Skin epidermis (tissue), 12 donors: Measurements from ENCODE around the gene NDUFS2.
A peak's percentile ranks its signal among the peaks of the same experiment; 100 is the strongest.
"Not testable (repeated sequence)": the region's sequence is repeated elsewhere in the genome, so short reads cannot be mapped to it uniquely, and the experiment has no call there.

Experiments used
- H3K27ac ChIP-seq, 21 experiments: fragments of 200-600 bp; sonication (generic) in 11 of 21; one replicate each; pipeline ENCODE4 v1.5.0; 2020; ENCODE audit warnings: mild to moderate bottlenecking in 3 of 21, inconsistent platforms in 2 of 21, moderate library complexity in 2 of 21
- H3K4me3 ChIP-seq, 7 experiments: fragments of 200-600 bp; sonication (generic) in 2 of 7; one replicate each; pipeline ENCODE4 v1.5.0; 2020; ENCODE audit warnings: inconsistent platforms in 2 of 7, mild to moderate bottlenecking in 2 of 7, moderate library complexity in 1 of 7

The NDUFS2 gene

GRCh38 chr1:161229896-161230295 is 27.7 kb downstream of the NDUFS2 start:
- no peak overlapping the region for H3K27ac ChIP-seq
- no peak overlapping the region for H3K4me3 ChIP-seq

- Histone ChIP-seq H3K4me3 (no peak overlapping the region), H3K27ac (no peak overlapping the region)
These were observed 28.6 kb downstream of the NDUFS2 start for GRCh38 chr1:161230762-161231161.

- Histone ChIP-seq H3K4me3 (no peak overlapping the region), H3K27ac (no peak overlapping the region)
These were observed 30.9 kb downstream of the NDUFS2 start for GRCh38 chr1:161233102-161233501.

GRCh38 chr1:161235957-161236775 is 34.0 kb downstream of the NDUFS2 start:
- Histone ChIP-seq H3K4me3 (no peak overlapping the region), H3K27ac (no peak overlapping the region)

GRCh38 chr1:161238039-161238473 is 35.9 kb downstream of the NDUFS2 start, which contains the start of gene NR1I3:
NR1I3 (minus strand) TSS chr1:161238203; CDS start chr1:161236565, 1,638 bp downstream.
- Histone ChIP-seq H3K27ac (no peak within 1 kb of the TSS), H3K4me3 (no peak within 1 kb of the TSS)

DNA sequence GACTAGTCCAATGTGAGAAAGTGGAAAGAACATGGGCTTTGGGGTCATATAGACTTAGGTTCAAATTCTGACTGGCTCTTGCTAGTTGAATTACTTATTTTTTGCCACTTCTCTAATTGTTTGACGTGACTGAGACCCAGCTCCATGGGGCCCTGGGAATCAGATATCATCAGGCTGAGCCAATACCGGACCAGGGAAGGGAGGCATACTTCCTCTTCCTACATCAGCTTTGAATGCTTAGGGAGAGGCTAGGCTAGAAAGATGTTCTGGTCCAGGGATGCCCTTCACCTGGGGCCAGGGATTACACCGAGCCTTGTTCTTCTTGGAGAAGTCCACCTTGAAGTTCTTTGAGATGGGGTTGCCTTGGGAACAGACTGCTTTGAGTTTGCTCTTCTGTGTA is 39.5 kb downstream of the NDUFS2 start:
- Histone ChIP-seq H3K4me3 (no peak overlapping the region), H3K27ac (no peak overlapping the region)

GRCh38 chr1:161242313-161242712 is 40.1 kb downstream of the NDUFS2 start:
- Histone ChIP-seq H3K4me3 (no peak overlapping the region), H3K27ac (no peak overlapping the region)

DNA sequence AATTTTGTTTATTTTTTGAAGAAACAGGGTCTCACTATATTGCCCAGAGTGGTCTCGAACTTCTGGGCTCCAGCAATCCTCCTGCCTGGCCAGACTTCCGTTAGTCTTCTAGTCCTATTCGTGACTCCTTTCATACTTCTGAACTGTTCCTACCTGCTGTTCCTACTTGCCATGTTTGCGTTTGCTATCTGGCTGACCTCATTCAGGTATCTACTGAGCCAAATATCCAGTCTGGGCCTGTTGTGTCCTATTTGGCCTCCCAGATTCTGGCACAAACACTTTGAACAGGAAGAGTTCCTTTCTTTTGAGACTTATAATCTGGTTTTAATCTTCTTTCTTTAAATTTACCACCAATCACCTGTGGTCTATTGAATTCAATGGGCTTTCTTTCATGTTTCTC is 42.7 kb downstream of the NDUFS2 start:
- H3K27ac ChIP-seq = no peak overlapping the region
- no peak overlapping the region for H3K4me3 ChIP-seq

DNA sequence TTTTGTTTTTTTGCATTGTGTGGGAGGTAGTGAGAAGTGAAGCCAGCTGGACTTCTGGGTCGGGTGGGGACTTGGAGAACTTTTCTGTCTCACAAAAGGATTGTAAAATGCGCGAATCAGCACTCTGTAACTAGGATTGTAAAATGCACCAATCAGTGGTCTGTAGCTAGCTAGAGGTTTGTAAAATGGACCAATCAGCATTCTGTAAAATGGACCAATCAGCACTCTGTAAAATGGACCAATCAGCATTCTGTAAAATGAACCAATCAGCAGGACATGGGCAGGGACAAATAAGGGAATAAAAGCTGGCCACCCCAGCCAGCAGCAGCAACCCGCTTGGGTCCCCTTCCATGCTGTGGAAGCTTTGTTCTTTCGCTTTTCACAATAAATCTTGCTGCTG is 47.9 kb downstream of the NDUFS2 start:
- not testable (repeated sequence) for H3K27ac ChIP-seq

GRCh38 chr1:161250829-161251228 is 48.7 kb downstream of the NDUFS2 start:
- H3K4me3 ChIP-seq = no peak overlapping the region
- H3K27ac ChIP-seq = no peak overlapping the region

More for the DNA sequence above, 47.9 kb downstream of the NDUFS2 start:
- not testable (repeated sequence) for H3K4me3 ChIP-seq

DNA sequence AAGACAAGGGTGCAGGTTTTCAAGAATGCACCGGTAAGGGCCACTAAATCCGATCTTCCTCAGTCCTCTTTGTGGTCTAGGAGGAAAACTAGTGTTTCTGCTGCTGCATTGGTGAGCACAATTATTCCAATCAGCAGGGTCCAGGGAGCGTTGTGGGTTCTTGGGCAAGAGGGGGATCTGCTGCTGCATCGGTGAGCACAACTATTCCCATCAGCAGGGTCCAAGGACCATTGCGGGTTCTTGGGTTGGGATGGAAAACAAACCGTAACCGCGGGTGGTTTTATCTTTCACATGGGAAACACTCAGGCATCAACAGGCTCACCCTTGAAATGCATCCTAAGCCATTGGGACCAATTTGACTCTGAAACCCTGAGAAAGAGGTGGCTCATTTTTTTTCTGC is 49.4 kb downstream of the NDUFS2 start:
- Histone ChIP-seq H3K4me3 (no peak overlapping the region), H3K27ac (no peak overlapping the region)

GRCh38 chr1:161255302-161255701 is 53.1 kb downstream of the NDUFS2 start:
- not testable (repeated sequence) for H3K4me3 ChIP-seq
- peak overlapping the region in 1 of 21 experiments; percentile 45 for H3K27ac ChIP-seq

DNA sequence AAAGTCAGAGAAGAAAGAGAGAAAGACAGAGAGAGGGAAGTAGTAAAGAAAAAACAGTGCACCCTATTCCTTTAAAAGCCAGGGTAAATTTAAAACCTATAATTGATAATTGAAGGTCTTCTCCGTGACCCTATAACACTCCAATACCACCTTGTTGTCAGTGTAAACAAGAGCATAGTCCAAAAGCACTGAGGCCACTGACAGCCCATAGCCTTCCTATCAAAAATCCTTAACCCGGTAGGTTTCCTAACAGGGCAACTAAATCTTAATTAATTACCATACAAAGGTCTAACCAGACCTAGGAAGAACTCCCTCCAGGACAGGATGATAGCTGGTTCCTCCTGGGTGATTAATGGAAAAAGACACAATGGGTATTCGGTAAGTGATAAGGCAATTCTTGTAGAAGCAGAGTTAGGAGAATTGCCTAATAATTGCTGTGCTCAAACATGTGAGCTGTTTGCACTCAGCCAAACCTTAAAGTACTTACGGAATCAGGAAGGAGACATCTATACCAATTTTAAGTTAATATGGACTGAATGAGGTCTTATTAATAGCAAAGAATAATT is 53.9 kb downstream of the NDUFS2 start:
- H3K4me3 ChIP-seq = not testable (repeated sequence)
- peak overlapping the region in 3 of 21 experiments; percentile 25 to 45 (median 33) for H3K27ac ChIP-seq

DNA sequence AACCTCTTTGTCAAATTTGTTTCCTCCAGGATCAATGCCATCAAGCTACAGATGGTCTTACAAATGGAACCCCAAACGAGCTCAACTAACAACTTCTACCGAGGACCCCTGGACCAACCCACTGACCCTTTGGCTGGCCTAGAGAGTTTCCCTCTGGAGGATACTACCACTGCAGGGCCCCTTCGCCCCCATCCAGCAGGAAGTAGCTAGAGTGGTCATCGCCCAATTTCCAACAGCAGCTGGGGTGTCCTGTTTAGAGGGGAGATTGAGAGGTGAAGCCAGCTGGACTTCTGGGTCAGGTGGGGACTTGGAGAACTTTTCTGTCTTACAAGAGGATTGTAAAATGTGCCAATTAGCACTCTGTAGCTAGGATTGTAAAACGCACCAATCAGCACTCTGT is 54.9 kb downstream of the NDUFS2 start:
- H3K27ac ChIP-seq = peak overlapping the region in 6 of 21 experiments; percentile 21 to 53 (median 24)
- H3K4me3 ChIP-seq = not testable (repeated sequence)

GRCh38 chr1:161258439-161259344 is 56.5 kb downstream of the NDUFS2 start, which contains the start of gene PCP4L1:
PCP4L1 (plus strand) TSS chr1:161258745; CDS start chr1:161258975, 230 bp downstream.
- H3K4me3 ChIP-seq = peak within 1 kb of the TSS; percentile 7 to 55 (median 37)

GRCh38 chr1:161259345-161259702 is 57.2 kb downstream of the NDUFS2 start:
- no peak overlapping the region for H3K27ac ChIP-seq
- peak overlapping the region in 5 of 7 experiments; percentile 30 to 55 (median 41) for H3K4me3 ChIP-seq

More at GRCh38 chr1:161258439-161259344, 56.5 kb downstream of the NDUFS2 start, which contains the start of gene PCP4L1:
- H3K27ac ChIP-seq = peak within 1 kb of the TSS in 5 of 21 experiments; percentile 3 to 30 (median 8)

GRCh38 chr1:161259765-161260164 is 57.6 kb downstream of the NDUFS2 start:
- Histone ChIP-seq H3K27ac (no peak overlapping the region), H3K4me3 (peak overlapping the region in 1 of 7 experiments; percentile 55)

DNA sequence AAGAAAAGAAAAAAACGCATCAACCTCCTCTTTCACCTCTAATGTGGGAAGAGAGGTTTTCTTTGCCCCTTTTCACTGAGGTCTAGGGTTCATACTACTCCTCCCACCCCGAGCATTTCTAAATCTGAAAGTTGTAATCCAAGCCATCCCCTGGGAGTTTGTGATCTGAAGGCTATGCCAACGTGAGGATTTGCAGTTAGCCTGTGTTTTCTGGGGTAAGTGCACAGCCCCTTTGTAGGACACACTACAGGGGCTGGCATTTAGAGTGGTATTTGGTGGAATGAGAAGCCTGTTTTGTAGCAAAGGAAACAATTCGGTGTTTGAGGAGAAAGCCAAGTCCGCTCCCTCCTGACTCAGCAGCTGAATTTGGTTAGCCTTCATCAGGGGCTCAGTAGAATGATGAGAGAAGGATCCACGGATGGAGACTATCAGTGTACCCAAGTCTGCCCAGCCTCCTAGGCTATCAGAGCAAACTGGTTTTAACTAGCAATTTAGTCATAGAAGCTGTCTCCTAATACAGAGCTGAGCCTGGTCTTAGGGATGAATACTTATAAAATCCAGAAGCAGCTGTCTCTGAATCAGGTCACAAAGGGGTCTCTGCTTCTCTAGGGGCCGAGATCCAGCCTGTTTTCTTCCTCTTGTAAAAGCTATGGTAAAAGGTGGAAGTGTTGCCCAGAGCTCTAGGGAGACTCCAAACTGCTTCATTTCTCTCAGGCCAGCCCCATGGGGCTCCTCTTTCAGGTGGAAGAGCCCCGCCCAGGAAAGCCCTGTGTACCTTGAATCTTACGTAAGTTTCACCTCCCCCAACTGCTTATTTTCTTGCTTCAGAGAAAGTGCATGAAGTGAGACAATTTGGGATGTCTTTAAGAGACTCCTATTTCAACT is 58.5 kb downstream of the NDUFS2 start:
- no peak overlapping the region for H3K4me3 ChIP-seq
- H3K27ac ChIP-seq = no peak overlapping the region
